Camera-type eye (tissue), 1 donor: ENCODE data around the gene ANKRD16. TPM values are rescaled to one million over a fixed set of nuclear protein-coding genes. Genes with fewer than 3 reads are reported as not detected.

Experiments
- total RNA-seq: library from RNA; depleted of rRNA; stranded (reverse); fragments of >200 nt; gene quantifications from one replicate; pipeline ENCODE4 v1.2.3, GENCODE V29; 2014

Gene ANKRD16
- 15.1 TPM for total RNA-seq

DNA sequence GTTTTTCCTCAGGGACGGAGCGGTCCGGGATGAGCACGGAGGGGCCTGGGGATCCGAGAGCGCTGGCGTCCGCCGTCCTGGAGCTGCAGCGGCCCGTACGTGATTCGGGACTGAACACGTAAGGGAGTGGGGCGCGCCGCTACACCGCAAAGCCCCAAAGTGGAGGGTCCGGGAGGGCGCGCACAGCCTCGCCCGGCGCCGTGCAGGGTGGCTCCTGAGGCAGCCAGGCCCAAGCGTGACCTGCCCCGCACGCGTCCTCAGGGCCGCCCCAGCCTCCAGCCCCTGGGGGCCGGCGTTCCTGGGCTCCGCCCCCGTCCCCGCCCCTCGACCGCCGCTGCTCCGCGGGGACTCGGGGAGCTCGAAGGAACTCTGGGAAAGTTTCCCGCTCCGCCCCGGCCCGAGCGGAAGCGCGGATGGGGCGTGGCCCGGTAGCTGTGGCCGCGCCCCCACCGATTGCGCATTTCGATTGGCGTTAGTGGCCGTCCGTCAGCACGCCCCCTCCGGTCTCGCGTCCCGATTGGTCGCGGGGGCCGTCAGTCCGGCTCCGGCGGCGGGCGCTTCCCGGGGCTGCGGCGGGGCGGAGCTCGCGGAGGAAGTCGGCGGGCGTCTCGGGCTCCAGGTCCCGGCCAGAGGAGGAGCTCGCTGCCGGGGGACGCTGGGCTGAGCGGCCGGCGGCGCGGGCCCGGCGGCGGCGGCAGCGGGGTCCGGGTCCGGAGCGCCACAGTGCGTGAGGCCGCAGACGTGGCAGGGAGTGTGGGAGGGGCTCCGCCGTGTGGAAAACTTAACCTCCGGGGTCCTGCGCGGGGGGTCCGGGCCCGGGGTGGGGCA, at the start of gene ANKRD16, which contains the start of gene FBH1:
Gene ANKRD16 (minus strand): TSS at position 270 of the 828 bp plus-strand sequence. CDS start 539 bp downstream, outside the sequence.
Gene FBH1 (plus strand): TSS at position 620 of the 828 bp plus-strand sequence. CDS start 103 bp downstream, at position 723.

GRCh38 chr10:5813341-5814109, 76.2 kb downstream of the ANKRD16 start, which contains the start of gene GDI2:
GDI2 (minus strand) TSS chr10:5813434; CDS start chr10:5813258, 176 bp downstream.

Other genes with a start within 250 kb of the ANKRD16 start
- 30.4 TPM for gene ASB13, start 223.3 kb downstream of the ANKRD16 start, total RNA-seq
- 119 TPM for gene TASOR2, start 205.1 kb downstream of the ANKRD16 start, total RNA-seq
- 290 TPM for gene GDI2, start 76.5 kb downstream of the ANKRD16 start, total RNA-seq
- gene FBH1, start 350 bp upstream of the ANKRD16 start, total RNA-seq: 94.6 TPM
- 3.2 TPM for gene IL15RA, start 87.7 kb upstream of the ANKRD16 start, total RNA-seq
- 0.44 TPM for gene IL2RA, start 172.5 kb upstream of the ANKRD16 start, total RNA-seq
- 86.9 TPM for gene RBM17, start 199.1 kb upstream of the ANKRD16 start, total RNA-seq